ENCODE results near the gene PRCD.

Gene PRCD

GRCh38 chr17:76537578-76538280, 2.1 kb upstream of the PRCD start, which contains the start of gene CYGB:
CYGB (minus strand) TSS chr17:76537709; CDS start chr17:76537542, 167 bp downstream.
- no peak for FAIRE-seq
- no peak for DNase-seq (ENCODE audit: insufficient read length, low spot score)
- no peak for TF ChIP-seq POLR2A (IDR thresholded peaks at IDR 0.05; ENCODE audit: low read depth, low read length)

GRCh38 chr17:76538281-76538931, 1.4 kb upstream of the PRCD start:
- no peak for TF ChIP-seq POLR2A (IDR thresholded peaks at IDR 0.05; ENCODE audit: low read depth, low read length)
- DNase-seq (ENCODE audit: insufficient read length, low spot score) (no peak), FAIRE-seq (no peak)

- TF ChIP-seq POLR2A (IDR thresholded peaks at IDR 0.05; ENCODE audit: low read depth, low read length), result no peak
- no peak for DNase-seq (ENCODE audit: insufficient read length, low spot score)
- FAIRE-seq, result no peak
These were observed 788 bp upstream of the PRCD start for GRCh38 chr17:76538941-76539570.

GRCh38 chr17:76540381-76541300, 797 bp downstream of the PRCD start:
- DNase-seq (ENCODE audit: insufficient read length, low spot score) (peak; percentile 100), FAIRE-seq (peak; percentile 94)
- peak; percentile 49 for TF ChIP-seq POLR2A (IDR thresholded peaks at IDR 0.05; ENCODE audit: low read depth, low read length)

- DNase-seq (ENCODE audit: insufficient read length, low spot score) (no peak), FAIRE-seq (no peak)
- no peak for TF ChIP-seq POLR2A (IDR thresholded peaks at IDR 0.05; ENCODE audit: low read depth, low read length)
These were observed 2.1 kb downstream of the PRCD start for GRCh38 chr17:76541739-76542454.

- no peak for DNase-seq (ENCODE audit: insufficient read length, low spot score)
- FAIRE-seq, result no peak
- TF ChIP-seq POLR2A (IDR thresholded peaks at IDR 0.05; ENCODE audit: low read depth, low read length), result no peak
These were observed 2.7 kb downstream of the PRCD start for GRCh38 chr17:76542566-76542971.

- DNase-seq (ENCODE audit: insufficient read length, low spot score) (no peak), FAIRE-seq (no peak)
- TF ChIP-seq POLR2A (IDR thresholded peaks at IDR 0.05; ENCODE audit: low read depth, low read length), result no peak
These were observed 3.1 kb downstream of the PRCD start for GRCh38 chr17:76542984-76543383.

- FAIRE-seq, result no peak
- no peak for TF ChIP-seq POLR2A (IDR thresholded peaks at IDR 0.05; ENCODE audit: low read depth, low read length)
- DNase-seq (ENCODE audit: insufficient read length, low spot score), result no peak
These were observed 3.6 kb downstream of the PRCD start for GRCh38 chr17:76543482-76543825.

- TF ChIP-seq POLR2A (IDR thresholded peaks at IDR 0.05; ENCODE audit: low read depth, low read length), result no peak
- no peak for FAIRE-seq
- no peak for DNase-seq (ENCODE audit: insufficient read length, low spot score)
These were observed 4.1 kb downstream of the PRCD start for GRCh38 chr17:76543826-76544545.

GRCh38 chr17:76544546-76545365, 4.9 kb downstream of the PRCD start:
- DNase-seq (ENCODE audit: insufficient read length, low spot score) (no peak), FAIRE-seq (no peak)
- TF ChIP-seq POLR2A (IDR thresholded peaks at IDR 0.05; ENCODE audit: low read depth, low read length), result no peak

GRCh38 chr17:76545918-76546555, 6.2 kb downstream of the PRCD start:
- no peak for FAIRE-seq
- no peak for DNase-seq (ENCODE audit: insufficient read length, low spot score)
- no peak for TF ChIP-seq POLR2A (IDR thresholded peaks at IDR 0.05; ENCODE audit: low read depth, low read length)

All from H54 (cell line).